ENCODE data around the gene KCNK16. TPM values are rescaled to one million over a fixed set of nuclear protein-coding genes. Genes with fewer than 3 reads are reported as not detected.

Gene KCNK16
- polyA plus RNA-seq, 1 donor from 2014 or later, result not detected

DNA sequence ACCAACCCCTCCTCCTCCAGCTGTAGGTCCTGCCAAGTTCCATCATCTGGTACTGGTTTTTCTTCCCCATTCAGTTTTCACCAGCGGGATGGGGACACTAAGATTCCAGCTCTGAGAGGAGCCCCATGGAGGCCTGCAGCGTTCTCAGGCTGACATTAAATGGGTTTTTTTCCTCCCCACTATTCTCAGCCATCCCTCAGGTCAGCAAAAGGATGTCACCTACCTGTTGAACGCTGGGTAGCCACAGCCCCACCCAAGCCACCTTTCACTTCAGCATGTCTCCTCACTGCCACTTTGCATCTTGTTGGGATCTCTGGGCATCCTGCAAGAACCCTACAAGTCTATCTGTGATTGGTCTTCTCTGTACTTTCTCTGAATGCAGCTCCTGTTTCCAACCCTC is 15.0 kb downstream of the KCNK16 start:
- H3K4me3 ChIP-seq (ENCODE audit: low read length), result no peak overlapping the region
- H3K9ac ChIP-seq (ENCODE audit: low read length), result no peak overlapping the region
- H4K20me1 ChIP-seq (ENCODE audit: insufficient read depth), result no peaks in the 10 kb centered on the region
- peaks cover 14% of the 10 kb centered on the region for H3K27me3 ChIP-seq (ENCODE audit: insufficient read depth, low read depth, low read length)
- no peaks in the 10 kb centered on the region for H3K36me3 ChIP-seq (ENCODE audit: insufficient read depth, low read length)
- TF ChIP-seq RAD21 (conservative IDR thresholded peaks at IDR 0.05), result no peak
- TF ChIP-seq MXI1 (conservative IDR thresholded peaks at IDR 0.05; ENCODE audit: poor library complexity, severe bottlenecking), result no peak
- TF ChIP-seq EZH2 (IDR thresholded peaks at IDR 0.05; ENCODE audit: borderline replicate concordance, insufficient read depth, low read length, poor library complexity, severe bottlenecking), result no peak
- no peak for TF ChIP-seq TAF1 (IDR thresholded peaks at IDR 0.05; ENCODE audit: low read depth)
- TF ChIP-seq, protein P1, sequence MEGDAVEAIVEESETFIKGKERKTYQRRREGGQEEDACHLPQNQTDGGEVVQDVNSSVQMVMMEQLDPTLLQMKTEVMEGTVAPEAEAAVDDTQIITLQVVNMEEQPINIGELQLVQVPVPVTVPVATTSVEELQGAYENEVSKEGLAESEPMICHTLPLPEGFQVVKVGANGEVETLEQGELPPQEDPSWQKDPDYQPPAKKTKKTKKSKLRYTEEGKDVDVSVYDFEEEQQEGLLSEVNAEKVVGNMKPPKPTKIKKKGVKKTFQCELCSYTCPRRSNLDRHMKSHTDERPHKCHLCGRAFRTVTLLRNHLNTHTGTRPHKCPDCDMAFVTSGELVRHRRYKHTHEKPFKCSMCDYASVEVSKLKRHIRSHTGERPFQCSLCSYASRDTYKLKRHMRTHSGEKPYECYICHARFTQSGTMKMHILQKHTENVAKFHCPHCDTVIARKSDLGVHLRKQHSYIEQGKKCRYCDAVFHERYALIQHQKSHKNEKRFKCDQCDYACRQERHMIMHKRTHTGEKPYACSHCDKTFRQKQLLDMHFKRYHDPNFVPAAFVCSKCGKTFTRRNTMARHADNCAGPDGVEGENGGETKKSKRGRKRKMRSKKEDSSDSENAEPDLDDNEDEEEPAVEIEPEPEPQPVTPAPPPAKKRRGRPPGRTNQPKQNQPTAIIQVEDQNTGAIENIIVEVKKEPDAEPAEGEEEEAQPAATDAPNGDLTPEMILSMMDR (IDR thresholded peaks at IDR 0.05; ENCODE audit: poor library complexity, severe bottlenecking), result no peak
- no peak for TF ChIP-seq EP300 (conservative IDR thresholded peaks at IDR 0.05; ENCODE audit: poor library complexity, severe bottlenecking)
- TF ChIP-seq, protein P2, sequence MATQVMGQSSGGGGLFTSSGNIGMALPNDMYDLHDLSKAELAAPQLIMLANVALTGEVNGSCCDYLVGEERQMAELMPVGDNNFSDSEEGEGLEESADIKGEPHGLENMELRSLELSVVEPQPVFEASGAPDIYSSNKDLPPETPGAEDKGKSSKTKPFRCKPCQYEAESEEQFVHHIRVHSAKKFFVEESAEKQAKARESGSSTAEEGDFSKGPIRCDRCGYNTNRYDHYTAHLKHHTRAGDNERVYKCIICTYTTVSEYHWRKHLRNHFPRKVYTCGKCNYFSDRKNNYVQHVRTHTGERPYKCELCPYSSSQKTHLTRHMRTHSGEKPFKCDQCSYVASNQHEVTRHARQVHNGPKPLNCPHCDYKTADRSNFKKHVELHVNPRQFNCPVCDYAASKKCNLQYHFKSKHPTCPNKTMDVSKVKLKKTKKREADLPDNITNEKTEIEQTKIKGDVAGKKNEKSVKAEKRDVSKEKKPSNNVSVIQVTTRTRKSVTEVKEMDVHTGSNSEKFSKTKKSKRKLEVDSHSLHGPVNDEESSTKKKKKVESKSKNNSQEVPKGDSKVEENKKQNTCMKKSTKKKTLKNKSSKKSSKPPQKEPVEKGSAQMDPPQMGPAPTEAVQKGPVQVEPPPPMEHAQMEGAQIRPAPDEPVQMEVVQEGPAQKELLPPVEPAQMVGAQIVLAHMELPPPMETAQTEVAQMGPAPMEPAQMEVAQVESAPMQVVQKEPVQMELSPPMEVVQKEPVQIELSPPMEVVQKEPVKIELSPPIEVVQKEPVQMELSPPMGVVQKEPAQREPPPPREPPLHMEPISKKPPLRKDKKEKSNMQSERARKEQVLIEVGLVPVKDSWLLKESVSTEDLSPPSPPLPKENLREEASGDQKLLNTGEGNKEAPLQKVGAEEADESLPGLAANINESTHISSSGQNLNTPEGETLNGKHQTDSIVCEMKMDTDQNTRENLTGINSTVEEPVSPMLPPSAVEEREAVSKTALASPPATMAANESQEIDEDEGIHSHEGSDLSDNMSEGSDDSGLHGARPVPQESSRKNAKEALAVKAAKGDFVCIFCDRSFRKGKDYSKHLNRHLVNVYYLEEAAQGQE (IDR thresholded peaks at IDR 0.05; ENCODE audit: borderline replicate concordance), result no peak
- no peak for TF ChIP-seq POLR2AphosphoS5 (IDR thresholded peaks at IDR 0.05)
- TF ChIP-seq SMC3 (conservative IDR thresholded peaks at IDR 0.05; ENCODE audit: poor library complexity), result no peak
- no peaks in the 10 kb centered on the region for H3K9me2 ChIP-seq (ENCODE audit: insufficient read depth, low read length)
- H3K4me2 ChIP-seq (ENCODE audit: low read length), result no peak overlapping the region
- no peaks in the 10 kb centered on the region for H3K79me2 ChIP-seq (replicated peaks; ENCODE audit: insufficient read depth, low read length)
- no peaks in the 10 kb centered on the region for H3F3A ChIP-seq (ENCODE audit: insufficient read depth, low read length, poor library complexity, severe bottlenecking)
- no peaks in the 10 kb centered on the region for H3K9me3 ChIP-seq (ENCODE audit: low read length)
- H2AFZ ChIP-seq (ENCODE audit: low read depth, low read length), result no peak overlapping the region
- H3K27ac ChIP-seq (ENCODE audit: low read length), result no peak overlapping the region

DNA sequence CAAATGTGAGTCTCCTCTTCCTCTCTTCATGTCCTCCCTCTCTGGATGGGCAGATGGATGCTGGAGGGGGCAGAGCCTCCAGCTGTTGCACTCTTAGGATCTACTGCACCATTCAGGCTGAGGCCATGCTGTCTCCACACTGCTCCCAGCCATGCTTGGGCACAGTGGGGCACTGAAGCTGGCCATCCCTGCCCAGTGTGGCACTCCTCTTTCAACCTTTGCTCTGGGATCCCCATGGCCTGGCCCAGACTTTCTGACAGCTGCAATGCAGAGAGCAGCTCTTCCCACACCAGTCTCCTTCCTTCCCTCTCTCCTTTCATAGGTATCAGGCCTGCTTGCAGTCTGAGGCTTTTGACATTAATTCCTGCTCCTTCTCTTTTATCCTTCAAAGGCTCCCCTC is 17.6 kb downstream of the KCNK16 start:
- Histone ChIP-seq H4K20me1 (ENCODE audit: insufficient read depth) (no peaks in the 10 kb centered on the region), H3K79me2 (replicated peaks; ENCODE audit: insufficient read depth, low read length) (no peaks in the 10 kb centered on the region), H2AFZ (ENCODE audit: low read depth, low read length) (no peak overlapping the region), H3K9me2 (ENCODE audit: insufficient read depth, low read length) (no peaks in the 10 kb centered on the region), H3K9ac (ENCODE audit: low read length) (no peak overlapping the region), H3K9me3 (ENCODE audit: low read length) (no peaks in the 10 kb centered on the region), H3K4me3 (ENCODE audit: low read length) (no peak overlapping the region), H3K36me3 (ENCODE audit: insufficient read depth, low read length) (no peaks in the 10 kb centered on the region), H3K27me3 (ENCODE audit: insufficient read depth, low read depth, low read length) (no peaks in the 10 kb centered on the region), H3K27ac (ENCODE audit: low read length) (no peak overlapping the region), H3F3A (ENCODE audit: insufficient read depth, low read length, poor library complexity, severe bottlenecking) (no peaks in the 10 kb centered on the region), H3K4me2 (ENCODE audit: low read length) (no peak overlapping the region)
- TF ChIP-seq MXI1 (conservative IDR thresholded peaks at IDR 0.05; ENCODE audit: poor library complexity, severe bottlenecking) (no peak), EZH2 (IDR thresholded peaks at IDR 0.05; ENCODE audit: borderline replicate concordance, insufficient read depth, low read length, poor library complexity, severe bottlenecking) (no peak), RAD21 (conservative IDR thresholded peaks at IDR 0.05) (no peak), SMC3 (conservative IDR thresholded peaks at IDR 0.05; ENCODE audit: poor library complexity) (no peak), TAF1 (IDR thresholded peaks at IDR 0.05; ENCODE audit: low read depth) (no peak), EP300 (conservative IDR thresholded peaks at IDR 0.05; ENCODE audit: poor library complexity, severe bottlenecking) (no peak), POLR2AphosphoS5 (IDR thresholded peaks at IDR 0.05) (no peak)
- TF ChIP-seq, protein P2 (IDR thresholded peaks at IDR 0.05; ENCODE audit: borderline replicate concordance), result no peak
- TF ChIP-seq, protein P1 (IDR thresholded peaks at IDR 0.05; ENCODE audit: poor library complexity, severe bottlenecking), result no peak
